GM19397 (cell line): ENCODE results near the gene PRDM15.
"Not testable (repeated sequence)": the region's sequence is repeated elsewhere in the genome, so short reads cannot be mapped to it uniquely, and the experiment has no call there.

Experiments used
- ATAC-seq: cut with Tn5 transposase; IDR thresholded peaks from one replicate; pipeline ENCODE4 v1.9.1; 2021; ENCODE audit warnings: mild to moderate bottlenecking, moderate library complexity; ENCODE audit not compliant: unreplicated experiment

PRDM15 gene

GRCh38 chr21:41785262-41785661 lies 93.9 kb downstream of the PRDM15 start:
- ATAC-seq: not testable (repeated sequence)

GRCh38 chr21:41784456-41785102 lies 94.6 kb downstream of the PRDM15 start:
- no peak for ATAC-seq

GRCh38 chr21:41783476-41784180 lies 95.5 kb downstream of the PRDM15 start:
- no peak for ATAC-seq

- no peak for ATAC-seq
Measured at GRCh38 chr21:41781050-41781410, 98.1 kb downstream of the PRDM15 start.

GRCh38 chr21:41780337-41781049 lies 98.7 kb downstream of the PRDM15 start:
- no peak for ATAC-seq

- ATAC-seq: no peak
Measured at GRCh38 chr21:41779659-41780058, 99.5 kb downstream of the PRDM15 start.

GRCh38 chr21:41778930-41779600 lies 100.1 kb downstream of the PRDM15 start:
- ATAC-seq: no peak

- no peak for ATAC-seq
Measured at GRCh38 chr21:41777951-41778815, 101.0 kb downstream of the PRDM15 start.

GRCh38 chr21:41776778-41777177 lies 102.4 kb downstream of the PRDM15 start:
- no peak for ATAC-seq

- no peak for ATAC-seq
Measured at GRCh38 chr21:41775149-41775472, 104.0 kb downstream of the PRDM15 start.

- ATAC-seq: no peak
Measured at GRCh38 chr21:41774467-41775148, 104.5 kb downstream of the PRDM15 start.

GRCh38 chr21:41772351-41773080 lies 106.6 kb downstream of the PRDM15 start:
- no peak for ATAC-seq

GRCh38 chr21:41771625-41771945 lies 107.6 kb downstream of the PRDM15 start:
- no peak for ATAC-seq

GRCh38 chr21:41770901-41771624 lies 108.1 kb downstream of the PRDM15 start:
- ATAC-seq: no peak

GRCh38 chr21:41769933-41770332 lies 109.2 kb downstream of the PRDM15 start:
- no peak for ATAC-seq

- ATAC-seq: no peak
Measured at GRCh38 chr21:41769521-41769920, 109.6 kb downstream of the PRDM15 start.

GRCh38 chr21:41769111-41769510 lies 110.0 kb downstream of the PRDM15 start:
- ATAC-seq: no peak

- ATAC-seq: no peak
Measured at GRCh38 chr21:41768437-41769042, 110.6 kb downstream of the PRDM15 start.
